Esophagus squamous epithelium (tissue), 5 donors: ENCODE data around the gene COL20A1. TPM values are rescaled to one million over a fixed set of nuclear protein-coding genes. Genes with fewer than 3 reads are reported as not detected.

Experiments
- DNase-seq: peaks from one replicate; lab custom pipeline; 2025; lab: John Stamatoyannopoulos, UW
- H3K27ac ChIP-seq, 4 donors: fragments of 200-600 bp; sonication (generic); one replicate each; pipeline ENCODE4 v1.5.1; 2016 to 2019; ENCODE audit warnings: mild to moderate bottlenecking in 1 of 4
- H3K27me3 ChIP-seq, 4 donors: fragments of 200-600 bp; sonication (generic); 1 replicate in 3 of 4; 2 replicates in 1 of 4; pipeline versions ENCODE4 v1.5.1 to v1.6.0; 2017 to 2021; ENCODE audit warnings: antibody characterized with exemption in 1 of 4
- H3K36me3 ChIP-seq, 3 donors: fragments of 200-600 bp; sonication (generic); one replicate each; pipeline ENCODE4 v1.5.1; 2016 to 2019
- H3K4me1 ChIP-seq, 3 donors: fragments of 200-600 bp; sonication (generic); one replicate each; pipeline ENCODE4 v1.5.1; 2017 to 2019
- H3K4me3 ChIP-seq, 4 donors: fragments of 200-600 bp; sonication (generic); 1 replicate in 3 of 4; 2 replicates in 1 of 4; pipeline ENCODE4 v1.5.1; 2016 to 2019; ENCODE audit warnings: mild to moderate bottlenecking in 2 of 4, moderate library complexity in 1 of 4
- H3K9me3 ChIP-seq, 3 donors: fragments of 200-600 bp; sonication (generic); one replicate each; pipeline ENCODE4 v1.5.1; 2016 to 2019
- POLR2A ChIP-seq, 4 donors: fragments of 450-650 bp; IDR thresholded peaks; one replicate each; pipeline ENCODE4 v1.6.1; 2017; ENCODE audit warnings: antibody characterized with exemption in 4 of 4, mild to moderate bottlenecking in 4 of 4, moderate library complexity in 3 of 4
- WGBS, 2 donors: methylation state at CpG; one replicate each; pipeline ENCODE4 v1.1.5; 2018; 5-methylcytosine and 5-hydroxymethylcytosine counted together
- intact Hi-C: fragments of 100-400 bp; cut with DNase I; formaldehyde crosslinking; loops from one replicate; pipeline ENCODE4 v1.15.0; 2022
- total RNA-seq, 4 donors: library from RNA; depleted of rRNA; stranded (reverse); fragments of >200 nt; gene quantifications; one replicate each; pipeline ENCODE4 v1.1.0, GENCODE V29; 2016
- TF ChIP-seq, protein P1 (sequence below), 6 experiments: fragments of 450-650 bp in 4 of 6; fragments of 200-600 bp in 2 of 6; sonication (generic) in 2 of 6; IDR thresholded peaks; one replicate each; pipeline ENCODE4 v1.5.1; 2016 to 2019; ENCODE audit warnings: antibody characterized with exemption in 6 of 6, mild to moderate bottlenecking in 4 of 6, moderate library complexity in 4 of 6
- donor health status: DM: yes; HTN: yes; CAD: no.

Gene COL20A1
- total RNA-seq = not detected

DNA sequence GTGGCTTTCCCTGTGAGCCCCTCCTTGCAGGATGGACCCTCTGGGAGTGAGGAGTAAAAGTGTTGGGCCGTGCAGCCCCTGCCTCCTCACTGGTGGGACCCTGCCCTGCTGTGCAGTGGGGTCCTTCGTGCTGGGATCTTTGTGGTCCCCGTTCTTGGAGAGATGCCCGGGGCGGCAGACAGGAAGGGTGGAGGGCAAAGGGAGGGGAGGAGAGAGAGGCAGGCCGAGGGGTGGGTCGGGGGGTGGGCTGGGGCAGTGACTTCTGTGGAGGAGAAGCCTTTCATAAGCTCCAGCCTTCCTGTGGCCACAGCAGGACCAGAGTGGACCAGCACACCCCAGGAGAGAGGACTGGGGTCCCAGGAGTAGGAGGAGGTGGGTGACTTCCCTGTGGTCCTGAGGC is at the start of gene COL20A1:
Gene COL20A1, plus strand, starts transcription at position 283 of the 400 bp plus-strand sequence. CDS start 1,922 bp downstream, outside the sequence.
- TF ChIP-seq, protein P1, sequence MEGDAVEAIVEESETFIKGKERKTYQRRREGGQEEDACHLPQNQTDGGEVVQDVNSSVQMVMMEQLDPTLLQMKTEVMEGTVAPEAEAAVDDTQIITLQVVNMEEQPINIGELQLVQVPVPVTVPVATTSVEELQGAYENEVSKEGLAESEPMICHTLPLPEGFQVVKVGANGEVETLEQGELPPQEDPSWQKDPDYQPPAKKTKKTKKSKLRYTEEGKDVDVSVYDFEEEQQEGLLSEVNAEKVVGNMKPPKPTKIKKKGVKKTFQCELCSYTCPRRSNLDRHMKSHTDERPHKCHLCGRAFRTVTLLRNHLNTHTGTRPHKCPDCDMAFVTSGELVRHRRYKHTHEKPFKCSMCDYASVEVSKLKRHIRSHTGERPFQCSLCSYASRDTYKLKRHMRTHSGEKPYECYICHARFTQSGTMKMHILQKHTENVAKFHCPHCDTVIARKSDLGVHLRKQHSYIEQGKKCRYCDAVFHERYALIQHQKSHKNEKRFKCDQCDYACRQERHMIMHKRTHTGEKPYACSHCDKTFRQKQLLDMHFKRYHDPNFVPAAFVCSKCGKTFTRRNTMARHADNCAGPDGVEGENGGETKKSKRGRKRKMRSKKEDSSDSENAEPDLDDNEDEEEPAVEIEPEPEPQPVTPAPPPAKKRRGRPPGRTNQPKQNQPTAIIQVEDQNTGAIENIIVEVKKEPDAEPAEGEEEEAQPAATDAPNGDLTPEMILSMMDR (IDR thresholded peaks at IDR 0.05) = no peak
- no peak for TF ChIP-seq POLR2A (IDR thresholded peaks at IDR 0.05)
- H3K27ac ChIP-seq = no peak within 1 kb of the TSS
- peaks cover 0 to 67% (median 11%) of the 10 kb centered on the region in 4 donors for H3K27me3 ChIP-seq
- H3K9me3 ChIP-seq = no peaks in the 10 kb centered on the region
- intact Hi-C loops = no loop called here
- no peak for DNase-seq
- H3K36me3 ChIP-seq = peaks cover 0 to 15% (median 10%) of the 10 kb centered on the region in 3 donors
- H3K4me1 ChIP-seq = peaks cover 0 to 9% (median 0%) of the 10 kb centered on the region in 3 donors
- 27 to 43% methylated on average over 2 to 3 of the region's 7 CpGs for WGBS, 2 donors
- no peak within 1 kb of the TSS for H3K4me3 ChIP-seq

DNA sequence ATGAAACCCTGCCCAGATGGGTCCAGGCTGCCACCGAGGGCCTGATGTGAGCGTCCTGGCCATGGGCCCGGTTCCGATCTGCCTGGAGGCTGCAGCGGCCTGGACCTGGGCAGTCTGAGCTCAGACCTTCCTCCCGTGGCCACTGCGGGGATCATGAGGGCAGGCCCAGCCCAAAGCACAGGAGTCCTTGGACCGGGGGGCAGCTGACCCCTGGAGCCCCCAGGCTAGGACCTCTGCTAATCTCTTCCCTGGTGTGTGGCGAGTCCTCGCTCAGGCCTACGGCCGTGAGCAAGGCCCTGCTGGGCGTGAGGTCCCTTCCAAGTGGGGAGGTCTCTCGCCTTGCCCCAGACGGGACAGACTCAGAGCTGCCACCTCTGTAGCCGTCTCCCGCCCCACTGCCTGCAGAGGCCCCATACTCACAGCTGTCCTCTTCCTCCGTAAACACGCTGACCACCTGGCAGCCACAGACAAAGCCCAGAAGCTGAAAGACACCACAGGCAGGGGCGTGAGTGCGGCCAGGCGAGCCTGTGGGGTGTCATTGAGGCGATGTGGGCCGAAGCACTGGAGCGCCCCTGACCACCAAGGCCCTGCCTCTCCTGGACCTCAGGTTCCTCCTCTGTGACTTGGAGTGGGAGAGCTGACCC is 49.3 kb upstream of the COL20A1 start:
- WGBS, 2 donors = 80% methylated on average over 1 of the region's 25 CpGs; no CpG with 5 or more reads in 1 of the 2 donors
- peaks cover 0 to 6% (median 0%) of the 10 kb centered on the region in 3 donors for H3K4me1 ChIP-seq
- TF ChIP-seq POLR2A (IDR thresholded peaks at IDR 0.05) = no peak
- TF ChIP-seq, protein P1 (IDR thresholded peaks at IDR 0.05) = no peak
- intact Hi-C loops = no loop called here
- no peak overlapping the region for H3K27ac ChIP-seq
- no peak for DNase-seq
- no peaks in the 10 kb centered on the region for H3K9me3 ChIP-seq
- no peak overlapping the region for H3K4me3 ChIP-seq
- no peaks in the 10 kb centered on the region for H3K36me3 ChIP-seq
- peaks cover 0 to 63% (median 0%) of the 10 kb centered on the region in 4 donors for H3K27me3 ChIP-seq

DNA sequence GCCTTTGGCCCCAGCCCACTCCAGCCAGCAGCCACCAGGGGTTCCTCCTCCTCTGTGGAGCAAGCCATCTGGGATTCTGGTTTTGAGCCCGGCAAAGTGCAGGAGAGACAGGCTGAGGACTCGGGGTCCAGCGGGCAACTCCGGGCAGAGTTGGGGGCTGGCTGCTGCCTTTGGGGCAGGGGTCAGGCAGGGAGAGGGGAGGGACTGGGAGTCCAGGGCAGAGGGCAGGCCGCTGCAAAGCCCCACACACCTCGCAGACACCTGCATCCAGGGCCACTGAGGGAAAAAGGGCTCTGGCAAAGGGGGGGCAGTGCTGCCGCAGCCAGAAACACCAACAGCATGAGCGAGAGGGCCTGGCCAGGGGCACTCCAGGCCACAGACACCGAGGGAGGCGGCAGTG is 48.5 kb upstream of the COL20A1 start:
- DNase-seq = no peak
- intact Hi-C loops = no loop called here
- Histone ChIP-seq H3K27me3 (peaks cover 0 to 63% (median 0%) of the 10 kb centered on the region in 4 donors), H3K27ac (no peak overlapping the region), H3K9me3 (no peaks in the 10 kb centered on the region), H3K4me3 (no peak overlapping the region), H3K36me3 (no peaks in the 10 kb centered on the region), H3K4me1 (peaks cover 0 to 6% (median 0%) of the 10 kb centered on the region in 3 donors)
- 75 to 84% methylated on average over 4 to 8 of the region's 10 CpGs for WGBS, 2 donors
- TF ChIP-seq, protein P1 (IDR thresholded peaks at IDR 0.05) = no peak
- no peak for TF ChIP-seq POLR2A (IDR thresholded peaks at IDR 0.05)

DNA sequence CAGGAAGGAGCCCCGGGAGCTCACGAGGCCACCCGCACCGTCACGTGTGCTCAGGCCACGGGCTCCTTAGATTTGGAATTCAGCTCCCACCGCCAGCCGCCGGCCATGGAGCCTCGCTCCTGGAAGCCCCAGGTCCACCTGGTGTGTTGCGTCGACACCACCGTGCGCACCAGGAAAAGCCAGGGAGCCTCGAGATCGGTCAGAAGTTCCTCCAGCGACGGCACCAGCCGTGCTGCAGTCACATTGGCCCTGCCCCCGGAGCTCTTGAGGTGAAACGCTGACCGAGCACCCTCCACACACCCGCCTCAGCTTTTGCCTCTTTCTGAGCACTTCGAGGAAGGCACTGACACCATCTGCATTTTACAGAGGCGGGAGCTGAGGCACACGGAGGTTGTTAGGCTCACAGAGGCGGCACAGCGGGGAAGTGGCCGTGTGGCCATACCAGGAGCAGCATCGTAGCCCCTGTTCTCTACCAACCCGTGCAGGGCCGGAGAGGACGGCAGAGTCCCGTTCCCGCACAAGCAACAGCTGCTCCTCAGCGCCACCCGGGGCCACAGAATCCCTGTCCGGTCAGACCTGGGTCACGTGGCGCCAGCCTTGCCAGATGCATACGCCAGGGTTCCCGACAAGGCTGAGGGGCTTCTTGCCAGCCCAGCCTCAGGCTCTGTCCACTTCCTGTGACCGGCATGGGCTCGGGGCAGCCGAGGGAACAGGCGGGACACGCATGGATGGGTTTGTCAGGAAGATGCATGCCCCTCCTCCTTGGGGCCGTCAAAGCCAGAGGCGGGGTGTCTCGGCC is 46.3 kb upstream of the COL20A1 start:
- H3K4me1 ChIP-seq = peaks cover 0 to 6% (median 0%) of the 10 kb centered on the region in 3 donors
- intact Hi-C loops = no loop called here
- WGBS, 2 donors = 37 to 65% methylated on average over 13 to 20 of the region's 50 CpGs
- H3K27ac ChIP-seq = no peak overlapping the region
- no peak overlapping the region for H3K4me3 ChIP-seq
- H3K27me3 ChIP-seq = peaks cover 0 to 85% (median 0%) of the 10 kb centered on the region in 4 donors
- TF ChIP-seq, protein P1 (IDR thresholded peaks at IDR 0.05) = no peak
- no peak for TF ChIP-seq POLR2A (IDR thresholded peaks at IDR 0.05)
- H3K9me3 ChIP-seq = no peaks in the 10 kb centered on the region
- no peak for DNase-seq
- no peaks in the 10 kb centered on the region for H3K36me3 ChIP-seq
